ENCODE measurements around the gene IRX5.

IRX5 gene

GRCh38 chr16:54931120-54932014 is 702 bp downstream of the IRX5 start:
- TF ChIP-seq MAX (IDR thresholded peaks at IDR 0.05; ENCODE audit: low read depth, low read length), result no peak
- TF ChIP-seq POLR2A (IDR thresholded peaks at IDR 0.05; ENCODE audit: extremely low read depth, insufficient read length), result no peak
- DNase-seq (ENCODE audit: low read depth), result peak; percentile 73
- H3K4me3 ChIP-seq (ENCODE audit: low read depth, low read length), result peak overlapping the region; percentile 98

GRCh38 chr16:54932021-54932660 is 1.5 kb downstream of the IRX5 start:
- TF ChIP-seq MYC (IDR thresholded peaks at IDR 0.05; ENCODE audit: low read depth, low read length) (no peak), POLR2A (IDR thresholded peaks at IDR 0.05; ENCODE audit: extremely low read depth, insufficient read length) (no peak), MAX (IDR thresholded peaks at IDR 0.05; ENCODE audit: low read depth, low read length) (no peak), CTCF (IDR thresholded peaks at IDR 0.05; ENCODE audit: low read depth, low read length) (no peak)
- peak; percentile 60 for DNase-seq (ENCODE audit: low read depth)
- peak overlapping the region; percentile 98 for H3K4me3 ChIP-seq (ENCODE audit: low read depth, low read length)

GRCh38 chr16:54932737-54933254 is 2.1 kb downstream of the IRX5 start:
- TF ChIP-seq POLR2A (IDR thresholded peaks at IDR 0.05; ENCODE audit: extremely low read depth, insufficient read length), result no peak
- no peak for TF ChIP-seq CTCF (IDR thresholded peaks at IDR 0.05; ENCODE audit: low read depth, low read length)
- TF ChIP-seq MYC (IDR thresholded peaks at IDR 0.05; ENCODE audit: low read depth, low read length), result no peak
- TF ChIP-seq MAX (IDR thresholded peaks at IDR 0.05; ENCODE audit: low read depth, low read length), result no peak
- DNase-seq (ENCODE audit: low read depth), result no peak
- no peak overlapping the region for H3K4me3 ChIP-seq (ENCODE audit: low read depth, low read length)

GRCh38 chr16:54933281-54934011 is 2.8 kb downstream of the IRX5 start:
- no peak for DNase-seq (ENCODE audit: low read depth)
- no peak for TF ChIP-seq MAX (IDR thresholded peaks at IDR 0.05; ENCODE audit: low read depth, low read length)
- TF ChIP-seq CTCF (IDR thresholded peaks at IDR 0.05; ENCODE audit: low read depth, low read length), result no peak
- no peak for TF ChIP-seq MYC (IDR thresholded peaks at IDR 0.05; ENCODE audit: low read depth, low read length)
- TF ChIP-seq POLR2A (IDR thresholded peaks at IDR 0.05; ENCODE audit: extremely low read depth, insufficient read length), result no peak
- H3K4me3 ChIP-seq (ENCODE audit: low read depth, low read length), result no peak overlapping the region

GRCh38 chr16:54934481-54935265 is 4.0 kb downstream of the IRX5 start:
- TF ChIP-seq MAX (IDR thresholded peaks at IDR 0.05; ENCODE audit: low read depth, low read length) (no peak), MYC (IDR thresholded peaks at IDR 0.05; ENCODE audit: low read depth, low read length) (no peak), POLR2A (IDR thresholded peaks at IDR 0.05; ENCODE audit: extremely low read depth, insufficient read length) (no peak), CTCF (IDR thresholded peaks at IDR 0.05; ENCODE audit: low read depth, low read length) (no peak)
- peak overlapping the region; percentile 6 for H3K4me3 ChIP-seq (ENCODE audit: low read depth, low read length)
- no peak for DNase-seq (ENCODE audit: low read depth)

All from NB4 (cell line).